HK-2 (cell line): ENCODE results near the gene KCNQ1.

Source experiments
- DNase-seq: peaks from one replicate; pipeline ENCODE4 v3.0.0-alpha.2; 2018; ENCODE audit not compliant: unreplicated experiment

KCNQ1 gene

DNA sequence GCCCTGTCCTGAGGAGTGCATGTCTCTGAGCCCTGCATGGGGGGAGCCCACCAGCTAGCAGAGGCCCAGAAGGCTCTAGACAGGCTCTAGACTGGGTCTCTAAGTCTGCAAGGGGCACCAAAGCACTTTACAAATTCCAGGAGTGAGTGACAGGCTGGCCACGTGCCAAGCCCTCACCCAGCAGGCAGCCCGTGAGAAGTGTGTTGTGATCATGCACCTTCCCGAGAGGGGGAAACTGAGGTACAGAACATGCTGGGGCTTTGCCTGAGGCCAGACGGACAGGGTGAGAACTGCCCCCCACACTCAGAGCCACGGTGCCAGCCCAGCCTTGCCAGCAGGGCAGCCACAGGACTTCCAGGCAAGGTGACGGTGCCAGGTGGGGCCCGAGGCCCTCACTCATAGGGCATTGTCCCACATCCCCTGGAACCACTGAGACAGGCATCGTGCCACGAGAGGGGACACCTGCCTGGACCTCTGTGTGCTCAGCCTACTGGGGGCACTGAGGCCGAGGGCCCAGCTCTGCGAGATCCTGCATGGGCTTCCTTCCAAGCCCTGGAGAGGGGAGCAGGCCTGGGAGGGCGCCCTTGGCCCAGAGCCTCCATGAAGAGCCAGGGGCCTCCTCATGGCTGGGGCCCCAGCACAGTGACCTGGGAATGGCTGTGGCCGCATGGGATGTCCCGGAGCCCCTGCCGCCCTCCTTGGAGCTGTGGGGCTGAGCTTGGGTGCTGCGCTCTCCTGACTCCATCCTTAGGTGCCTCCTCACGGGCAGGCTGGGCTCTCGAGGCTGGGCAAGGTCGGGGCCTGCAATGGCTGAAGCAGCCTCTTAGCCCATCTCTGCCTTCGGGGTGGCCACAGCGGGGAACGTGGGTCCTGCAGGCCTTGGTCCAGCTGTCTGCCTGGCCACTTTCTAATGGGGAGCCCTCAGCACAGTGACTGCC is 133.5 kb downstream of the KCNQ1 start:
- DNase-seq: no peak

DNA sequence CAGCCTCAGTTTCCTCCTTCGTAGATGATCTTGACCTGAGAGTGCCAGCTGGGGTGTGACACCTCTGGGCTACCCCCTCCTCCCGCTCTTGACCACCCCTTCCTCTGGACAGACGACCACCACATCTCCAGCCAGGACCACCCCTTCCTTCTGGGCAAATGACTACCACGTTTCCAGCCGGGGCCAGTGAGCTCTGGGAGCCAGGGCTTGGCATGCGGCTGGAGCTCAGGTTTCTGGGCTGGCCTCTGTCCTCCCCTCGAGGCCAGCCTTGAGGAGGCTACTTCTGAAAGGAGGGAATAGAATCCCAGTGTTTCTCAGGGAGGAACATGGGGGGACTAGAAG is 134.1 kb downstream of the KCNQ1 start:
- no peak for DNase-seq

DNA sequence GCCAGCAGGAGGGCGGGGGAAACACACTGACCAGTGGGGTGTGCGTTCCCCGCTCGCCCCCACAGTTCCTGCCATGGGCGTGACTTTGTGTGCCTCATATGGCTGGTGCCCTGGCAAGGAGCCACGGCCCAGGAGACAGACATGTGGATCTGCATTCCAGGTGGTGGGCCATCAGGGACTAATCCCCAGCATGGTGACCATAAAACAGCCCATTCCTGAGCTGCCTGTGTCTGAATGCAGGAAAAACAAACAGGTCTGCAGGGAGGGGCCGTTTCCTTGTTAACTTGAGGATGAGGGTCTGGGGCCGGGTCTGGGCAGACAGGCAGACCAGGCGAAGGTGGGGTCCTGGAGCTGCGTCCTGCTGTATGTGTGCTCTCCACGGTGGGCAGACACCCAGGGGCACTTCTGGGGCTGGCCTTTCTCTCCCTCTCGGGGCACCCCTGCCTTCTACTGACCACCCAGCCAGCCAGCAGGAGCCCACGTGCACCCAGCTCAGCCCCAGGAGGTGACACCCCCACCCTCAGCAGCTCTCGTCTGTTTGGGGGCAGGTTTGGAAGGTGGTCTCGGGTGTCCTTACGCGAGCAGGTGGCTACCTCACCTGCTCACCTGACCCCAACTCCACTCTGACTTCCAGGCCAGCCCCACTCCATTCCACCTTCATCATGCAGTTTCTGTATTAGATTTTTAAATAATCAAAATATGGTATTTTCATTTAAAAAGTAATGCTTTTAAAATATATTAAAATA is 134.7 kb downstream of the KCNQ1 start:
- DNase-seq: no peak

DNA sequence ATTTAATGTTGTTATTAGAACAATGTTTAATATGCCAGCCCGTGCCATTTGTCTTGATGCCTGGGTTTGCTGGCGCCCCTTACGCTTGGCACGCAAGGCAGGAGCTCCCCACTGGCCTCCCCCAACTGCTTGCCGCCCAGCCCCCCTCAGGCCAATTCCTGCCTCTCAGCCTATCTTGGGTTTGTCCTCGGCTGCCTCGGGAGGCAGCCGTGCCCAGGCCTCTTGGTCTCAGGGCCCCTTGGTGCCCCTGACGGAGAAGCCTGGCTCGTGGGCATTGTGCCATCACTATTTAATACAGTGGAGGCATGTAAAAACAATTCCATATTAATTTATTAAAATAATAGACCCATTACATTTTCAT is 135.2 kb downstream of the KCNQ1 start:
- DNase-seq: no peak

DNA sequence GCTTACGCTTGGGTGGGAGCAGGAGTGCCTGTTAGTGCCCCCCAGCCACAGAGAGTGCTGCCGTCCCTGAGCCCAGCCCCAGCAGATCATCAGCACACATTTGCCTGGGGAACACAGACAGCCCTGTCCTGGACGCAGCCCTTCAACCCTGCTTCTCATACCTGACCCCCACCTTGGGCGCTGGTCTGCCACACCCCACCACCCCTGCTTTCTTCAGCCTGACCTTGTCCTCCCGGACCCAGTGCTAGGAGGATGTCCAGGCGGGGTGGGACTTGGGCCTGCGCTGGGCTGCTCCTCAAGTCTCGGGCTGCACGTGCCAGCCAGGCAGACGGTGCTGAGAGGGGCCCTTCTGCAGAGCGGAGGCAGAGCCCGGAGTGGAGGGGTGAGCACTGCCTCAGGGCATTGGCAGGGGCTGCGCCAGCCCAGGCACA is 135.8 kb downstream of the KCNQ1 start:
- no peak for DNase-seq

DNA sequence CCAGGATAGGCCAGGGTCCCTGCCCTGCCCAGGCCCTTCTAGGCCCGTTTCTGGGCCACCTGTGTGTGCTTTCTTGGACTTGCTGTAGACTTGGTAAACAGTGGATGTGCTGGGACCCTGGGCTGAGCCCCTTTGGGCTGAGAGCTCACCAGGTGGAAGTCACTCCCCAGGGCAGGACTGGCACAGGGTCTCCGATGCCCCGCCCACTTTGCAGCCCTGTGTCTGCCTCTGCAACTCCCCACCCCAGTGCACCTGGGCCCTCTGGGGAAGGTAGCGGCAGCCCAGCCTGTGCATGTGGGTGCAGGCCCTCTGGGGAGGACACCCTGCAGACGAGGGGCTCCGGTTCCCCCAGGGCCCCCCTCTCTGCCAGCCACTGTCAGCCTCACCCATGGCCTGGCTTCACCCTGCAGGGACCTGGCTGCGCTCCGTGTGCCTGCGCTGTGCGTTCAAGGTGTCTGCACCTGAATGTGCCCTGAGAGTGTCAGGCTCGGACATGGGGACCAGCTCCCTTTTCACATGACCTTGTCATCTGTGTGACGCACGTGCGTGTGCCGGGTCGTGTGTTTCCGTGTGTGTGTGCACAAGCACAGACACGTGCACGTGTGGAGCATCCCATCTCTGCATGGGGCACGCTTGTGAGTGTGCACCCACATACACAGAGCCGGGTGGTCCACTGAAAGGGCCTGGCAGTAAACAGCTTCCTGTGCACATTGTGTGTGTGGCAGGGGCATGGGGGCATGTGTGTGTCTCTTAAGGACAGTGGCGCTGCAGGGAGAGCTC is 136.5 kb downstream of the KCNQ1 start:
- DNase-seq: no peak

DNA sequence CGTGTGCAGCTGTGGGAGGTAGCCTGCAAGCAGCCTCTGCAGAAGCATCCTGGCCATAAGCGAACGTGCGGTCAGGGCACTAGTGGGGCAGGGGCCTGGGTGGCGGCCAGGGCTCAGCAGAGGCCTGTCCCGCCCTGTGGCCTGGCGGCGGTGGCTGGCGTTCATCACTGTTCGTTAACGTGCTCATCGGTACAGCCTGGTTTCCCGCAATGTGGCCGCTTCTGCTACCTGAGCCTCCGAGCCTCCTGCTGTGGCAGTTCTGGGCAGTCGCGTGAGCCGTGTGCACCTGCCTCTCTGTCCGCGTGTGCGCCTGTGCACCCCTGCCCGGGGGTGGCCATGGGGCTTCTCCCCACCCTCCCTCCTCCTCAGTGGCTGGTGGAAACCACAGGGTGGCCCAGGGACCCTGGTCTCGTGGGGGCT is 137.1 kb downstream of the KCNQ1 start:
- no peak for DNase-seq

DNA sequence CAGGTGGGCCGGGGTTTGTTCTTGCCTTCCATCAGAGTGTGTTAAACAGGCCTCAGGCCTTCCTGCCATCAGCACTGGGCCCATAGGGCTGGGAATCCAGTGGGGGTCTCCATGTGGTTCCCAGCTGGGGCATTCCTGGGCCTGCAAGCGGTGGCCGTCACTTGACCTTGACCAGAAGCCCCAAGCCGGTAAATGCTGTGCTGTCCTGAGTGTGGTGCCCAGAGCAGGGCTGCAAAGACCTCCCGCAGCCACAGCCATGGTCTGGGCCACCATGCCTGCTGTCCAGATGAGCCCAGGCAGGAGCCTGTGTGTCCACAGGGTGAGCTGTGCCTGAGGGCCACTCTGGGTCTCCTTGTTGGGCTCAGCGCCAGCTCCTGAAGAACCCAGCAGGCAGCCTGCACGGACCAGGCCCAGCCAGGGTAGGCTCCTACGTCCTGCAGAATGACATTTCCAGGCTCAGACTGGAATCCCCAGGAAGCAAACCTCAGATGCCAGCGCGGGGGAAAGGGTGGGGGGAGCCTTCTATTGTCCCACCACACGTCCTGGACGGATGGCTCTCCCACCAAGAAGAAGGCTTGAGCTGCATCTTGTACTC is 137.6 kb downstream of the KCNQ1 start:
- no peak for DNase-seq

DNA sequence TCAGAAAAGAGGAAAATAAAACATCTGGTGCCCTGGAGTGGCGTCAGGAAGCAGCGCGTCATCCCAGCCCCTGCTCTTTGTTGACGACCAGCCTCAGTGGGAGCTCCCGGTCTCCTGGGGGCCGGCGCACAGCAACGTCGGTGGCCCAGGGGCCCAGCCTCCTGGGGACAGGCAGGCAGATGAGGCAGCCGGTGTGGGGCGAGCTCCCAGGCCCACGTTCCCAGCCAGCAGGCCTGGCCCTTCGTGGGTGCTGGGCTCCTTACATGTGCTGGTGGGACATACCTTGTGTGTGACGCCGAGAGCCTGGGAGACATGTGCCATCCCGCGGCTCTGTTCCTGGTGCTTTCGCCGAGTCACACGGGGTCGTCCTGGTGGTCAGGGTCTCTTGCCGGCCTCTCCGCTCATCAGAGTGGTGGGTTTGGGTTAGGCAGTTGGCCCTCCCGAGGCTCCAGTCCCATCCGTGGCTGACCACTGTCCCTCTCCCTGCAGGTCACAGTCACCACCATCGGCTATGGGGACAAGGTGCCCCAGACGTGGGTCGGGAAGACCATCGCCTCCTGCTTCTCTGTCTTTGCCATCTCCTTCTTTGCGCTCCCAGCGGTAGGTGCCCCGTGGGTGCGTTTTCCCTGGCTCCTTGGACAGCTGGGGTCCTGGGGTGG is 138.3 kb downstream of the KCNQ1 start:
- no peak for DNase-seq

DNA sequence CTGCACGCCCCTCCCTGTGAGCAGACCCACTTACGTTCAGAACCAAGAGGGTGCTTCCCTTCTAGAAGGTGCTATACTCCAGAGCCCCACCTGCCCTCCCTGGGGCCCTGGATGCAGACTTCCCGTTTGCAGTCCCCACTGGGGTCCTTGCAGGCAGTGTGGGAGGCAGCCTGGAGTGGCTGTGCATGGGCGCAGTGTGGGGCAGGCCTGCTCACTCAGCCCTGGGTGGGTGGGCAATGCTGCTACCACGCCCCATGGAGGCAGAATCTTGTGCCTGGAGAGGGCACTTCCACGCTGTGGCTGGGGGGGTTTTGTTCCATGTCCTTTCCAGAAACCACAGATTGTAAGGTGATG is 138.8 kb downstream of the KCNQ1 start:
- DNase-seq: no peak

DNA sequence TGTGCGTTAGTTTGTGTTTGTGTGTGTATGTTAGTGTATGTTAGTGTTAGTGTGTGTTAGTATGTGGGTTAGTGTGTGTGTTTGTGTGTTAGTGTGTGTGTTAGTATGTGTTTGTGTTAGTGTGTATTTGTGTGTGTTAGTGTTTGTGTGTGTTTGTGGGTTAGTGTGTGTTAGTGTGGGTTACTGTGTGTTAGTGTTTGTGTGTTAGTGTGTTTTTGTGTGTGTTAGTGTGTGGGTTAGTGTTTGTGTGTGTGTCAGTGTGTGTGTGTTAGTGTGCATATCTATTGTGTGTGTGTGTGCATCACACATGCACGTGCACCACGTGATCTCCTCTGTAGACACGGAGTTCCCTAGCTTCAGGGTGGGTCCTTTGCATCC is 139.6 kb downstream of the KCNQ1 start:
- DNase-seq: no peak

DNA sequence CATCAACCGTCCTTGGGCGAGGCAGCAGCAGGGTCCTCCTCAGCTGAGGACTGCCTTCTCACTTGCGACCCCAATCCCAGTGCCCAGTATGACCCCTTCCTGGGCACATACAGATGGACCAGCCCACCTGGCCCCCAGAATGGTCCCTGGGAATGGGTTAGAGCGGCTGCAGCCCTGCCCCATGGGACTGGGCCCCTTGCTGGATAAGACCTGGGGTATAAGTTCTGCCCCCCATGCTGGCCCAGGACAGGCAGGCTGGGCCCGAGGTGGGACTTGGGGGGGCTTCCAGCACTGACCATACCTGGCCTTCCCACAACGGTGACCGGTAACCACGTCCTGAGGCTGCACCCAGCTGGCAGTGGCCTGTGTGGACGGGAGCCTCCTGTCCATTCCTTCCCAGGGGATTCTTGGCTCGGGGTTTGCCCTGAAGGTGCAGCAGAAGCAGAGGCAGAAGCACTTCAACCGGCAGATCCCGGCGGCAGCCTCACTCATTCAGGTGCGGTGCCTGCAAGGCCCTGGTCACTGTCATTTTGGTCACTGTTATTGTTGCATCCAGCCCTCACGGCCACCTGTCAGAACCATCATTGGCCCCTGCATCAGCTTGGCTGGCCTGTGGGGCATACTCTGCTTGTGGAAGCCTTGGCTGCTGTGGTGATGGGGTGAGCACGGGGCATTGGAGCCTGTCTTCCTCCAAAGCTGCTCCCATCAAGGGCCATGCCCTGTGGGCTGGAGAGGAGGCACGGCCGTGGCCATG is 140.2 kb downstream of the KCNQ1 start:
- DNase-seq: no peak

DNA sequence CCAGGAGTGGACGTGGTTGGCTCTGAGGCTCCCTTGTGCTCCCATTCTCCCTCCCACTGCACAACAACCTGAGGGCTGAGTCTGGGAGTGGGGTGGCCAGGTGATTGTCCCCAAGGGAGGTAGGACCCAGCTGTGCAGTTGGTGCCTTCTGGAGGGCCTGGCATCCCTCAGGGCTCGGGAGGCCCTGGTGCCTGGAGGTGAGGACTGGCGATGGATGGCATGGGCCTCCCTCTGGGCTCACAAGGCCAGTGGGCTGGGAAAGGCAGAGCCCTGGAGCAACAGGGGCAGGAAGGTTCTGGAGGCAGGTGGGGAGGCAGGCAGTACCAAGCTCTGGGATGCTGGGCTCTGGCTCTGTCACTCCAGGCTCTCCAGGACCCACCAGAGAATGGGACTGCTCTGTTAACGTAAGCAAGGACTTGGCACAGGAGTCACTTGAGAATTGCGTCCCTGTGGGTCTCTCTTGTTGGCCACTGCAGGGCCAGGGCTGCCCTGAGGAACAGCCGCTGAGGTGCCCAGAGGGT is 140.8 kb downstream of the KCNQ1 start:
- DNase-seq: no peak

DNA sequence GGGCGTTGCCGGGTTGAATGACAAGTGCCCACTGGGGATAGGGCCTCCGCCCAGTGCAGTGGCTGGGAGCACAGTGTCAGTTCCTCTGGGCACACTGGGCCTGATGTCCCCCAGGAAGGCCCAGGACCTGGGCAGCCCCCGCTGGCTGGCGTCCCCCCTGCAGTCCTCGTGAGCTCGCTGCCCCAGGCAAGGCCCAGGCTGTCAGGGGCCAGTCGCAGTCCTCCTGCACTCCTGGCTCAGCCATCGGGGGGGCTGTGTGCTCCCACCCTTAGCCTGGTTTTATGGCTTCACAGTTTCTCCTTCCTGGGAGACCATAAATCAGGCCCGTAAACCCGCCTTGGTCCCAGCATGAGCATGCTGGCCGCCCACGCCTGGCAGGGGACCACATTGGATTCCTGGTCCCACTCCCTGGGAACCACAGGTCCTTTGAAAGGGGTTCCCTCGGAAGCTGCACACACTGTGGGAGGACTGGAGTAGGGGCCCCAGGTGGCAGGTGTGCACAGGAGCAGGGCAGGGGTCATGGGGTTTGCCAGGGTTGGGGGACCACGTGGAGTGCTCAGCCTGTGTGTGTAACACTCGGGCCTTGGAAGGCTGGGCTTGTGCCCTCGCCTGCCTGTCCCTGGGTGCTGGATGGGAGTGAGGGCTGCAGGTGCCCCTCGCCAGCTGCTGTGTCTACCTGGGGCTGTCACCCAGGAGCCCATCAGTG is 141.4 kb downstream of the KCNQ1 start:
- no peak for DNase-seq

DNA sequence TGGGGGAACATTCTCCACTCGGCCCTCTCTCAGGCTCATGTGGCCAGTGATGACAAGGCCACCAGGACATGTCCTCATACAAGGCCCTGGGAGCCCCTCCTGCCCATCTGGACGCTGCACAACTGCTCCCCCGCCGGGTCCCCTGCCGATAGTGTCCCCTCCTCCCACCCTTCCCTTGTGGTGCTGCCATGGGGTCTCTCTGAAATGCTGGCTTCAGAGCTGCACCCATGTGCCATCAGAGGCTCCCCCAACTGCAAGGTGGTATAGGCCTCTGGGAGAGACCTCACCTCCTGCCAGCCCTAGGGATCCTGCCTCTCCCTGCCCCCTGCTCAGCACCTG is 142.0 kb downstream of the KCNQ1 start:
- DNase-seq: no peak

DNA sequence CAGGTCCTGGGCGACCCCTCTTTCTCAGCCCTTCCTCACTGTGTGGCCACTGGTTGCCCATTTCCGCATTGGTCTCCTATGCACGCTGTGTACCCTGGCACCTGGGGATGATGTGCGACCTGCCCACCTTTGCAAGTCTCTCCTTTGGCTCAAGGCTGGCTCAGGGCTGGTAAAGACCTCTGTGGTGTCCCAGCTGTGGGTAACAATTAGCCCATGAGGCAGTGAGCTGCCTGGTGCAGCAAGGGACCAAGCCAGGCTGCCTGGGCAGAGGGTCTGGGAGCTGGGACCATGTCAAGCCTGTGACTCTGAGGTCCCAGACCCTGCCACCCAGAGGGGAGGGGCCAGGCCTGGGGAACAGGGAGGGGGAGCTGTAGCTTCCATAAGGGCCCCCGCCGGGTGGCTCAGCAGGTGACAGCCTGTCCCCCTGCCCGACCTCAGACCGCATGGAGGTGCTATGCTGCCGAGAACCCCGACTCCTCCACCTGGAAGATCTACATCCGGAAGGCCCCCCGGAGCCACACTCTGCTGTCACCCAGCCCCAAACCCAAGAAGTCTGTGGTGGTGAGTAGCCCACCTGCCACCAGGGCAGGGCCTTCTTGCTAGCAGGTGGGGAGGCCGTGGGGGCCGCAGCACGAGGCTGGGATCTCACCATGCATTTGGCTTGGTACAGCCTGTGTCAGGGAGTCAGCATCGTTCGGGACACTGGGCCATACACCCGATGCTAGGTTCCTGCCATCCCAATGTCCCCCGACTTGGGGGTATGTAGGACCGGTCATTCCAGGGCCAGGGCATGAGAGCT is 142.5 kb downstream of the KCNQ1 start:
- DNase-seq: no peak

DNA sequence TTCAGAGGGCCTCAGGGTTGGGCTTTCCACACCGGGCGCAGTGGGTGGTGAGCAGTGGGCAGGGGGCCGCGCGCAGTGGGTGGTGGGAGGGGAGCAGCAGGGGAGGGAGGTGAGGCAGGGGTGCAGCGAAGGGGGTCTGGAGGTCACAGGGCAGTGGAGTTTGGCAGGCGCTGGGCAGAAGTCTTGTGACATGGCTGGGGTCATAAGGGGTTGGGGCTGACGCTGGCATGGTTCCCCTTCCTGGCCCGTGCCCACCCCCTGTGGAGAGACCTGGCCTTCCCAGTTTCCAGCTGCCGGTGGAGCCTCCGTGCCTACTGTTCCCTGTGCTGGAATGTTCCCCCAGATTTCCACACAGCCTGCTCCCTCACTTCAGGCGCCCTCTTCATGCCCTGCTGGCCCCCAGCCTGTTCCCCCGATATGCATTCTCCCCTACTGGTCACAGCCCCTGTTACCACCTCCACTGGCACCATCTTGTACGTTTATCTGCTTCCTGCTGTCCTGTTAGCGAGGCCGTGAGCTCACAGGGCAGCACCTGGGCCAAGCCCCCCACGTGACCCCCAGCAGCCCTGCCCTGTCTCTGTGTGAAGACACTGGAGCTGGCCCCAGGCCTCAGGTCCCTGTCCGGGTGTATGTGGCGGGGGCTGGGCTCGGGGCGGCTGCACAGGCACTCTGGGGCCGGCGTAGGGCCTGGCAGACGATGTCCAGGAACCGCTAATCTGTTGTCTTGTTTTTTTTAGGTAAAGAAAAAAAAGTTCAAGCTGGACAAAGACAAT is 143.4 kb downstream of the KCNQ1 start:
- no peak for DNase-seq

DNA sequence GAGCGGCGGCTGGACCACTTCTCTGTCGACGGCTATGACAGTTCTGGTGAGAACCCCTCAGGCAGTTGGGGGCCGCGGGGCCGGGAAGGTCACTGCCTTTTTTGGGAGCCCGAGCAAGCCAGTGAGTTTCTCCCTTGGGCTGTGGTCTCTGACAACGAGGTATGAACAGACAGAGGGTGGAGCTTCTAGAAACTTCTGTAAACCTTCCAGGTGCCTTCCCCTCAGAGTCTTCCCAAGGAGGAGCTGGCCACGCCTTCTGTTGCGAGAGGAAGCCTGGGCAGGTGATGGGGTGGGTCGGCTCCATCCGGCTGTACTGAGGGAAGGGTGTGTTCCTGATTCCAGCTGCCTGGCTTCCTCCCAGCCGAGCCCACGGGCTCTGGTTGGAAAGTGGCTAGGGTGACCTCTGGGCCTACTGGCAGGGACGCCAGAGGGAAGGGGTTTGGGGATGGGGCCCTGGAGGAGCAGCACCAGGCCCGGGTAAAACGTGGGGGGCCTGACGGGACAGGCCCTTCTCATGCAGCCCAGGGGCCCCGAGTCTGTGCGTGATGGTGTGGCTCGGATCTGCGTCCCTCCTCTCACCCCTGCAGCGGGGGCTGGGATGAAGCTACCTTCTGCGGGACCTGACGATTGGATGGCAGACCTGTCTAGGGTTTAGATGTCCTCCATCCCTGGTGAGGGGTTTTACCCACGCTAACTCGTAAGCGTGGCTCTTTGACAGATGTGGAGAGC is 144.2 kb downstream of the KCNQ1 start:
- DNase-seq: no peak
